Mesenchymal stem cell (in vitro differentiated cells and primary cell): ENCODE data around the gene APOD. TPM values are rescaled to one million over a fixed set of nuclear protein-coding genes. Genes with fewer than 3 reads are reported as not detected.
"Not testable (repeated sequence)": the region's sequence is repeated elsewhere in the genome, so short reads cannot be mapped to it uniquely, and the experiment has no call there.

ENCODE experiments used
- DNase-seq: peaks from one replicate; pipeline ENCODE4 v3.0.0-alpha.2; 2013
- H2AFZ ChIP-seq: one replicate; pipeline ENCODE4 v1.6.1; 2013; ENCODE audit warnings: low read depth, mild to moderate bottlenecking, control low read depth, inconsistent platforms, low read length, moderate library complexity
- H2AK5ac ChIP-seq: 2 replicates; pipeline ENCODE4 v1.6.1; 2013; ENCODE audit warnings: low read length, moderate library complexity, mild to moderate bottlenecking, inconsistent platforms; ENCODE audit not compliant: severe bottlenecking
- H2BK120ac ChIP-seq: one replicate; pipeline ENCODE4 v1.6.1; 2013; ENCODE audit warnings: low read depth, mild to moderate bottlenecking, inconsistent platforms, low read length, moderate library complexity
- H2BK12ac ChIP-seq, 2 experiments: one replicate each; pipeline ENCODE4 v1.6.1; 2013; ENCODE audit warnings: inconsistent platforms in 2 of 2, low read length in 2 of 2, mild to moderate bottlenecking in 2 of 2, moderate library complexity in 2 of 2, control low read depth in 1 of 2
- H2BK15ac ChIP-seq: one replicate; pipeline ENCODE4 v1.6.1; 2013; ENCODE audit warnings: mild to moderate bottlenecking, low read depth, inconsistent platforms; ENCODE audit not compliant: poor library complexity, severe bottlenecking
- H2BK5ac ChIP-seq: 2 replicates; pipeline ENCODE4 v1.6.1; 2013; ENCODE audit warnings: low read depth, mild to moderate bottlenecking, low read length, control low read depth, inconsistent platforms; ENCODE audit not compliant: poor library complexity, severe bottlenecking
- H3K14ac ChIP-seq, 2 experiments: one replicate each; pipeline ENCODE4 v1.6.1; 2013; ENCODE audit warnings: inconsistent platforms in 2 of 2, low read length in 2 of 2, control low read depth in 1 of 2, mild to moderate bottlenecking in 1 of 2, moderate library complexity in 1 of 2
- H3K18ac ChIP-seq, 2 experiments: one replicate each; pipeline ENCODE4 v1.6.1; 2013; ENCODE audit warnings: inconsistent platforms in 2 of 2, low read length in 2 of 2, control low read depth in 1 of 2, low read depth in 1 of 2, mild to moderate bottlenecking in 1 of 2
- H3K23ac ChIP-seq, 2 experiments: one replicate each; pipeline ENCODE4 v1.6.1; 2013; ENCODE audit warnings: inconsistent platforms in 2 of 2, low read length in 2 of 2, mild to moderate bottlenecking in 2 of 2, moderate library complexity in 2 of 2, control low read depth in 1 of 2
- H3K27ac ChIP-seq: 2 replicates; pipeline ENCODE4 v1.5.1; 2013; ENCODE audit warnings: mild to moderate bottlenecking, moderate library complexity, low read length, control low read depth, inconsistent platforms; ENCODE audit not compliant: poor library complexity, severe bottlenecking
- H3K27me3 ChIP-seq, 2 experiments: 2 replicates each; pipeline versions ENCODE4 v1.6.1 to v1.7.0; 2013; ENCODE audit warnings: low read length in 2 of 2, mild to moderate bottlenecking in 2 of 2, moderate library complexity in 2 of 2, control low read depth in 1 of 2, inconsistent platforms in 1 of 2; ENCODE audit not compliant: control insufficient read depth in 1 of 2, insufficient read depth in 1 of 2
- H3K36me3 ChIP-seq, 2 experiments: 2 replicates each; pipeline versions ENCODE4 v1.6.1 to v1.7.0; 2013; ENCODE audit warnings: low read length in 2 of 2, control low read depth in 1 of 2, inconsistent platforms in 1 of 2, low read depth in 1 of 2, mild to moderate bottlenecking in 1 of 2; ENCODE audit not compliant: insufficient read depth in 2 of 2, control insufficient read depth in 1 of 2
- H3K4ac ChIP-seq, 2 experiments: one replicate each; pipeline ENCODE4 v1.6.1; 2013; ENCODE audit warnings: inconsistent platforms in 2 of 2, low read length in 2 of 2, mild to moderate bottlenecking in 2 of 2, moderate library complexity in 2 of 2, control low read depth in 1 of 2, low read depth in 1 of 2
- H3K4me1 ChIP-seq: 2 replicates; pipeline ENCODE4 v1.6.1; 2013; ENCODE audit warnings: low read depth, low read length, control low read depth; ENCODE audit not compliant: control insufficient read depth, insufficient read depth
- H3K4me2 ChIP-seq: 2 replicates; pipeline ENCODE4 v1.6.1; 2013; ENCODE audit warnings: low read length, mild to moderate bottlenecking, inconsistent platforms; ENCODE audit not compliant: poor library complexity, severe bottlenecking
- H3K4me3 ChIP-seq, 2 experiments: 2 replicates each; pipeline versions ENCODE4 v1.5.1 to v1.7.0; 2013; ENCODE audit warnings: low read length in 2 of 2, mild to moderate bottlenecking in 2 of 2, control low read depth in 1 of 2, low read depth in 1 of 2; ENCODE audit not compliant: insufficient read depth in 1 of 2
- H3K79me1 ChIP-seq: replicated peaks from 2 replicates; pipeline ENCODE4 v1.6.1; 2013; ENCODE audit warnings: mild to moderate bottlenecking, control low read depth, low read length, inconsistent platforms; ENCODE audit not compliant: poor library complexity, severe bottlenecking
- H3K9ac ChIP-seq: 2 replicates; pipeline ENCODE4 v1.7.0; 2013; ENCODE audit warnings: mild to moderate bottlenecking, low read length, moderate library complexity
- H3K9me3 ChIP-seq: 2 replicates; pipeline ENCODE4 v1.7.0; 2013; ENCODE audit warnings: mild to moderate bottlenecking, low read length; ENCODE audit not compliant: control insufficient read depth
- H4K8ac ChIP-seq: one replicate; pipeline ENCODE4 v1.6.1; 2013; ENCODE audit warnings: inconsistent platforms, mild to moderate bottlenecking, low read length, moderate library complexity
- H4K91ac ChIP-seq: one replicate; pipeline ENCODE4 v1.6.1; 2013; ENCODE audit warnings: mild to moderate bottlenecking, low read length, inconsistent platforms
- WGBS: methylation state at CpG from one replicate; pipeline ENCODE4 v1.1.7; 2013; ENCODE audit warnings: mixed read lengths; 5-methylcytosine and 5-hydroxymethylcytosine counted together
- polyA plus RNA-seq, 2 experiments: library from polyadenylated mRNA; stranded (reverse); fragments of 200-250 nt; gene quantifications; one replicate each; pipeline ENCODE4 v1.2.3, GENCODE V29; 2013

Gene APOD
- 0.10 TPM for polyA plus RNA-seq (2013, experiment 1 of 2)
- polyA plus RNA-seq (2013, experiment 2 of 2): 0.16 TPM

DNA sequence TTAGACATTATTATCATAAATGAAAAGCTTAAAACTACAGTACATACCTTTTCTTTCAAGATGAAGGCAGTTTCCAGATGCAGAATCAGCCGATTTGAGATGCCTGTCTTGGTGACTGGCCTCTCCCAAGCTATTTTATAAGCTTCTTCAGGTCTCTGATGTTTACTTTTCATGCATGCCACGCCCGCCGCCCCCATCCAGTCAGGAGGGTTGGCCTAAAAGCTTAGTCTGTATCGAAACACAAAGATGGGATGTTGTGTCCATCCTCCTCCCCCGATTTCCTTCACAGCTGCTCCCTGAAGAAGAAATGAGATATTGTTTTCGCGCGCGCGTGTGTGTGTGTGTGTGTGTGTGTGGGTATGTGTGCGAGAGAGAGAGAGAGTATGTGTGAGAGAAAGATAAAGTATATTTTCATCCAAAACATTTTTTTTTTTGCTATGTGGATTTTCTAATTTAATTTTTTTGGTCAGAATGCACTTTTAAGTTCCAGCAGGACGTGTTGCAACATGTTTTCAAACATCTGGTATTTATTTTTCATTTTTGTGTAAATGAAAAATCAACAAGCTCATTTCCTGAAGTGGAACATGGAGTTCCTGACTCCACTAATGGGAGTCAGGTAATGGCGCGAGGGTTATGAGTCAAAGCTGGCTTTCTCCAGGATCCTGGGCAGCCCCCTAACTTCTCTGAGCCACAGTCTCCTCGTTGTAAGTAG is at the start of gene APOD:
Gene APOD (minus strand): TSS at position 110 of the 712 bp plus-strand sequence. CDS start 4,479 bp downstream, outside the sequence.
- Histone ChIP-seq H4K8ac (no peak within 1 kb of the TSS), H3K4me3 (peak within 1 kb of the TSS in 1 of 2 experiments; percentile 71), H2BK12ac (no peak within 1 kb of the TSS), H4K91ac (no peak within 1 kb of the TSS), H3K23ac (no peak within 1 kb of the TSS), H2BK15ac (no peak within 1 kb of the TSS), H3K27me3 (peaks cover 0 to 15% of the 10 kb centered on the region in 2 experiments), H2AFZ (no peak within 1 kb of the TSS), H2BK5ac (no peak within 1 kb of the TSS), H2AK5ac (no peak within 1 kb of the TSS), H3K36me3 (peaks cover 0 to under 1% of the 10 kb centered on the region in 2 experiments), H3K9ac (peak within 1 kb of the TSS; percentile 73), H3K14ac (no peak within 1 kb of the TSS), H3K4ac (no peak within 1 kb of the TSS), H3K27ac (no peak within 1 kb of the TSS), H3K4me1 (no peaks in the 10 kb centered on the region), H3K9me3 (peaks cover 10% of the 10 kb centered on the region), H3K79me1 (no peaks in the 10 kb centered on the region), H3K4me2 (no peak within 1 kb of the TSS), H3K18ac (no peak within 1 kb of the TSS), H2BK120ac (no peak within 1 kb of the TSS)
- 89% methylated on average over 9 of the region's 16 CpGs for WGBS
- no peak for DNase-seq

DNA sequence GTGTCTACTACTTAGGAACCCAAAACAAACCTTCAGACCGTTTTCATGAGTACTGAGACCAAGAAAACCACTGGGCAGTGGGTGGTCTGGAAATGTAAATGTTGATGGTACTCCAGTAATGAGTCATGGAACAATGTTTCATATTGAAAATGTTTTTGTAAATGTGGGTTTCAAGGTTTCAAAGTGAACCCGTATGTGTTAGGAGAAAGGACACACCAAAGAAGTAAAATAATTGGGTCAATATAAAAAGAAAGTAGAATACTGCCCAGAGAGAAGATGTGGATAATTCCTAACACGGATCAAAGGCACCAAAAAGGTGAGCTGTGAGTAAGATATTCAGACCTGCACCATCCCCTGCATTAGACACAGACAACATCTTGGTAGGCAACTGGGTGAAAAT is 49.6 kb upstream of the APOD start:
- not testable (repeated sequence) for H3K79me1 ChIP-seq, H3K4me2 ChIP-seq, H3K27ac ChIP-seq, H3K4ac ChIP-seq, H3K27me3 ChIP-seq, H2AFZ ChIP-seq, H3K9ac ChIP-seq, H2BK15ac ChIP-seq, H3K4me3 ChIP-seq, H3K4me1 ChIP-seq, DNase-seq, H3K18ac ChIP-seq, H2BK5ac ChIP-seq, H2AK5ac ChIP-seq, H2BK120ac ChIP-seq, H3K23ac ChIP-seq, H3K14ac ChIP-seq, H3K36me3 ChIP-seq, H3K9me3 ChIP-seq, H4K91ac ChIP-seq, H4K8ac ChIP-seq, H2BK12ac ChIP-seq
- 67% methylated on average over 1 of the region's 3 CpGs for WGBS

DNA sequence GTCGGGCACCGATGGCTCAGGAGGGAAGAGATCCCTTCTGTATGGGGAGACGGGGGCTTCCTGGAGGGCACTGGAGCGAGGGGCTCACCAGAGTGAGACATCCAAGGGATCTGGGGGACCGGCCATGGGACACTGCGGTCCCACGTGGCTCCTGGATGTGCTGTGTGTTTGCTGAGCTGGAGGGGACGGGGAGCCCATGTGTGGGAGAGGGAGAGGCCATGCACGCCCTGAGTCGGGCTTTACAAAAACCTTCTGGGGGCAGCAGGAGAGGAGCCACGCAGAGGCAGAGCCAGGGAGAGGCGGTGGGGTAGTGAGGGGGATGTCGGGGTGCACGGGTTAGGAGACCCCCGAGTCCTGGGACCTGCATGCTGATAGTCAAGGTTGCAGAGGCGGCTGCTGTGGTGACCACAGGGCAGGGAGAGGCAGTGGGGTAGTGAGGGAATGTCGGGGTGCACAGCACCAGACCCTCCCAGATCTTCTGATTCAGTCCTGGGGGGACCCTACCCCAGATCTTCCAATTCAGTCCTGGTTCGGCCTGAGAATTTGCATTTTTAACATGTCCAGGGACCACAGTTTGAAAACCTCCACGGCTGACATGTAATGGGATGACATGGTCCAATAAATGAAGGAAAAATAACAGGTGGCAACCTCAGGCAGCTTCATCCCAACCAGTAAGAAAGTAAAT is 48.9 kb upstream of the APOD start:
- H3K23ac ChIP-seq, H2AFZ ChIP-seq, H3K79me1 ChIP-seq, H2BK5ac ChIP-seq, H3K9ac ChIP-seq, DNase-seq, H4K8ac ChIP-seq, H3K18ac ChIP-seq, H3K4me1 ChIP-seq, H3K4me3 ChIP-seq, H3K4ac ChIP-seq, H3K27ac ChIP-seq, H2AK5ac ChIP-seq, H3K36me3 ChIP-seq, H3K9me3 ChIP-seq, H2BK15ac ChIP-seq, H2BK12ac ChIP-seq, H4K91ac ChIP-seq, H2BK120ac ChIP-seq, H3K4me2 ChIP-seq: not testable (repeated sequence)
- peak overlapping the region in 1 of 2 experiments; percentile 32 for H3K14ac ChIP-seq
- 94% methylated on average over 10 of the region's 19 CpGs for WGBS
- H3K27me3 ChIP-seq: peaks cover 3 to 11% of the 10 kb centered on the region in 2 experiments

DNA sequence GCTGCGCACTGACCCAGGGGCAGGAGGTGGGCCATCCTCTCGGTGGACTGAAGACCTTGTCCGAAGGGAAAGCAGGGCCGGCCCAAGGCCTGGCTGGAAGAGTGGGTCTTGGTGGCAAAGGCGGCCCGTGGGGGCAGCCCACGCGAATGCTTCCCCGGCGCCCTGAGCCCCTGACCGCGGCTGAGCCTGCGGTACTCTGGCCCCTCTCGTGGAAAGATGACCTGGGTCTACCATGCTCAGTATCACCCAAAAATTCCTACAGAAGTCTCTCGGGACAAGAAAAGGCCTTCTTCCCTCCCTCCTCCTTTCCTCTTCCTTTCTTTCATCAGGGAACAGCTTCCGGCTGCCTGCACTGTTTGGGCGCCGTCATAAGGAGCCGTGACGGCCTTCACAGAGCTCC is 48.3 kb upstream of the APOD start:
- not testable (repeated sequence) for H2BK5ac ChIP-seq, H2AFZ ChIP-seq, H3K4me3 ChIP-seq, H3K79me1 ChIP-seq, H4K91ac ChIP-seq, H3K14ac ChIP-seq, H3K18ac ChIP-seq, H2BK12ac ChIP-seq, H3K4me1 ChIP-seq, H3K27ac ChIP-seq, H3K9me3 ChIP-seq, H3K4ac ChIP-seq, H2AK5ac ChIP-seq, H2BK120ac ChIP-seq, H3K9ac ChIP-seq, H4K8ac ChIP-seq, DNase-seq, H3K23ac ChIP-seq, H3K36me3 ChIP-seq, H2BK15ac ChIP-seq, H3K4me2 ChIP-seq
- peaks cover 3 to 14% of the 10 kb centered on the region in 2 experiments for H3K27me3 ChIP-seq
- 92% methylated on average over 5 of the region's 20 CpGs for WGBS
